Epidermal melanocyte (primary cell): ENCODE data around the gene FEZF1.
"Not testable (repeated sequence)": the region's sequence is repeated elsewhere in the genome, so short reads cannot be mapped to it uniquely, and the experiment has no call there.

Source experiments
- DNase-seq: peaks from one replicate; pipeline ENCODE4 v3.0.0; 2011; ENCODE audit warnings: low spot score; ENCODE audit not compliant: insufficient read length

FEZF1 gene

GRCh38 chr7:122307228-122307621 lies 2.7 kb upstream of the FEZF1 start:
- no peak for DNase-seq

- DNase-seq: no peak
Observed at GRCh38 chr7:122306320-122307227, 2.0 kb upstream of the FEZF1 start.

GRCh38 chr7:122305475-122306319 lies 1.1 kb upstream of the FEZF1 start:
- DNase-seq: no peak

GRCh38 chr7:122304996-122305421 lies 459 bp upstream of the FEZF1 start:
- no peak for DNase-seq

- no peak for DNase-seq
Observed at GRCh38 chr7:122303531-122304318, 825 bp downstream of the FEZF1 start.

GRCh38 chr7:122302761-122303530 lies 1.6 kb downstream of the FEZF1 start:
- no peak for DNase-seq

GRCh38 chr7:122301858-122302760 lies 2.4 kb downstream of the FEZF1 start:
- DNase-seq: no peak

- no peak for DNase-seq
Observed at GRCh38 chr7:122300956-122301833, 3.4 kb downstream of the FEZF1 start.

- no peak for DNase-seq
Observed at GRCh38 chr7:122300211-122300932, 4.2 kb downstream of the FEZF1 start.

- DNase-seq: no peak
Observed at GRCh38 chr7:122299624-122300210, 4.8 kb downstream of the FEZF1 start.

- DNase-seq: no peak
Observed at GRCh38 chr7:122298618-122299017, 5.9 kb downstream of the FEZF1 start.

GRCh38 chr7:122298131-122298530 lies 6.4 kb downstream of the FEZF1 start:
- no peak for DNase-seq

- no peak for DNase-seq
Observed at GRCh38 chr7:122291189-122291588, 13.4 kb downstream of the FEZF1 start.

- no peak for DNase-seq
Observed at GRCh38 chr7:122290476-122290875, 14.1 kb downstream of the FEZF1 start.

GRCh38 chr7:122289426-122289825 lies 15.1 kb downstream of the FEZF1 start:
- no peak for DNase-seq

GRCh38 chr7:122284608-122285007 lies 19.9 kb downstream of the FEZF1 start:
- DNase-seq: not testable (repeated sequence)

GRCh38 chr7:122273117-122273516 lies 31.4 kb downstream of the FEZF1 start:
- no peak for DNase-seq

- no peak for DNase-seq
Observed at GRCh38 chr7:122269241-122269640, 35.3 kb downstream of the FEZF1 start.
